ENCODE results near the gene SPOCK2.

SPOCK2 gene

GRCh38 chr10:72086466-72087391 lies 1.6 kb downstream of the SPOCK2 start:
- no peak for FAIRE-seq

GRCh38 chr10:72085864-72086465 lies 2.4 kb downstream of the SPOCK2 start:
- FAIRE-seq, result no peak

- FAIRE-seq, result no peak
These were observed 3.2 kb downstream of the SPOCK2 start for GRCh38 chr10:72085166-72085565.

GRCh38 chr10:72083790-72084459 lies 4.4 kb downstream of the SPOCK2 start:
- no peak for FAIRE-seq

- FAIRE-seq, result no peak
These were observed 5.2 kb downstream of the SPOCK2 start for GRCh38 chr10:72082856-72083789.

- FAIRE-seq, result no peak
These were observed 6.4 kb downstream of the SPOCK2 start for GRCh38 chr10:72081772-72082590.

- FAIRE-seq, result no peak
These were observed 7.1 kb downstream of the SPOCK2 start for GRCh38 chr10:72081210-72081609.

- FAIRE-seq, result no peak
These were observed 8.0 kb downstream of the SPOCK2 start for GRCh38 chr10:72080042-72080975.

- no peak for FAIRE-seq
These were observed 9.0 kb downstream of the SPOCK2 start for GRCh38 chr10:72079356-72079755.

GRCh38 chr10:72077275-72077990 lies 10.9 kb downstream of the SPOCK2 start:
- no peak for FAIRE-seq

GRCh38 chr10:72076756-72077155 lies 11.6 kb downstream of the SPOCK2 start:
- FAIRE-seq, result no peak

- no peak for FAIRE-seq
These were observed 12.8 kb downstream of the SPOCK2 start for GRCh38 chr10:72075376-72076115.

GRCh38 chr10:72074574-72075375 lies 13.6 kb downstream of the SPOCK2 start:
- FAIRE-seq, result no peak

GRCh38 chr10:72073708-72074573 lies 14.4 kb downstream of the SPOCK2 start:
- FAIRE-seq, result no peak

- FAIRE-seq, result no peak
These were observed 15.7 kb downstream of the SPOCK2 start for GRCh38 chr10:72072639-72073038.

- no peak for FAIRE-seq
These were observed 16.3 kb downstream of the SPOCK2 start for GRCh38 chr10:72072046-72072445.

Measured in islet of Langerhans (tissue), 1 donor.